Activated CD4-positive, CD25-positive, alpha-beta regulatory T cell treated with anti-CD3 and anti-CD28 coated beads, Interleukin-2, amount 50 U/mL, for 24 hours (primary cell): Measurements from ENCODE around the gene PHLDA3.

Experiments
- ATAC-seq, 2 donors: fragments of 150-1000 bp; cut with Tn5 transposase; one replicate each; pipeline ENCODE4 v1.10.0; 2021; ENCODE audit warnings: mild to moderate bottlenecking in 1 of 2, moderate library complexity in 1 of 2

PHLDA3 gene

GRCh38 chr1:201426479-201427310, 42.3 kb downstream of the PHLDA3 start:
- ATAC-seq = peak in 1 of 2 donors; percentile 17

GRCh38 chr1:201424146-201424545, 44.8 kb downstream of the PHLDA3 start:
- no peak for ATAC-seq

- no peak for ATAC-seq
These were observed 45.3 kb downstream of the PHLDA3 start for GRCh38 chr1:201423655-201424054.

- ATAC-seq = no peak
These were observed 46.5 kb downstream of the PHLDA3 start for GRCh38 chr1:201422436-201423030.

GRCh38 chr1:201422026-201422425, 47.0 kb downstream of the PHLDA3 start:
- ATAC-seq = no peak

- no peak for ATAC-seq
These were observed 47.9 kb downstream of the PHLDA3 start for GRCh38 chr1:201421041-201421440.

- no peak for ATAC-seq
These were observed 48.4 kb downstream of the PHLDA3 start for GRCh38 chr1:201420608-201421002.

GRCh38 chr1:201419746-201420607, 49.0 kb downstream of the PHLDA3 start:
- no peak for ATAC-seq

GRCh38 chr1:201419256-201419655, 49.7 kb downstream of the PHLDA3 start:
- no peak for ATAC-seq

GRCh38 chr1:201418461-201418860, 50.5 kb downstream of the PHLDA3 start:
- ATAC-seq = no peak
